G401 (cell line): ENCODE measurements around the gene SENP2. TPM values are rescaled to one million over a fixed set of nuclear protein-coding genes. Genes with fewer than 3 reads are reported as not detected.
"Not testable (repeated sequence)": the region's sequence is repeated elsewhere in the genome, so short reads cannot be mapped to it uniquely, and the experiment has no call there.

Experiments
- DNase-seq: peaks from one replicate; pipeline ENCODE4 v3.0.0-alpha.2; 2015; ENCODE audit warnings: low spot score
- in situ Hi-C: cut with HindIII; loops from 2 replicates; pipeline ENCODE4 v1.10.0; 2016; ENCODE audit warnings: low sequenced_read_pairs, mixed read lengths
- total RNA-seq: library from RNA; depleted of rRNA; stranded (reverse); fragments of >200 nt; shearing (Covaris generic); gene quantifications from 2 replicates; pipeline ENCODE4 v1.2.3, GENCODE V29; 2014; rRNA removed

The SENP2 gene
- total RNA-seq: 8.5 and 25.4 TPM in 2 replicates

- in situ Hi-C loops: no loop called here
- DNase-seq: peak; percentile 100
Observed at GRCh38 chr3:185585859-185586685, at the start of gene SENP2. Gene SENP2, plus strand, starts transcription at chr3:185586295. Its CDS starts 119 bp downstream, at chr3:185586414.

GRCh38 chr3:185537369-185537970 is 48.6 kb upstream of the SENP2 start:
- in situ Hi-C loops: no loop called here
- DNase-seq: no peak

GRCh38 chr3:185539934-185540333 is 46.2 kb upstream of the SENP2 start:
- in situ Hi-C loops: no loop called here
- no peak for DNase-seq

GRCh38 chr3:185540695-185541094 is 45.4 kb upstream of the SENP2 start:
- in situ Hi-C loops: no loop called here
- no peak for DNase-seq

- DNase-seq: peak; percentile 49
- in situ Hi-C loops: no loop called here
Observed at GRCh38 chr3:185549122-185549521, 37.0 kb upstream of the SENP2 start.

- in situ Hi-C loops: no loop called here
Observed at GRCh38 chr3:185549651-185550111, 36.4 kb upstream of the SENP2 start.

GRCh38 chr3:185552358-185552877 is 33.7 kb upstream of the SENP2 start, which contains the start of gene LIPH:
Gene LIPH, minus strand, starts transcription at chr3:185552588. Its CDS starts 117 bp downstream, at chr3:185552471.
- in situ Hi-C loops: no loop called here

More at GRCh38 chr3:185549651-185550111, 36.4 kb upstream of the SENP2 start:
- no peak for DNase-seq

GRCh38 chr3:185555101-185555501 is 31.0 kb upstream of the SENP2 start:
- no peak for DNase-seq
- in situ Hi-C loops: no loop called here

More at GRCh38 chr3:185552358-185552877, 33.7 kb upstream of the SENP2 start, which contains the start of gene LIPH:
- DNase-seq: no peak

GRCh38 chr3:185555860-185556347 is 30.2 kb upstream of the SENP2 start:
- no peak for DNase-seq
- in situ Hi-C loops: no loop called here

- in situ Hi-C loops, DNase-seq: not testable (repeated sequence)
Observed at GRCh38 chr3:185556640-185557039, 29.5 kb upstream of the SENP2 start.

GRCh38 chr3:185558395-185558794 is 27.7 kb upstream of the SENP2 start:
- in situ Hi-C loops: no loop called here
- no peak for DNase-seq

GRCh38 chr3:185559706-185560090 is 26.4 kb upstream of the SENP2 start:
- in situ Hi-C loops: no loop called here
- no peak for DNase-seq

- DNase-seq: no peak
- in situ Hi-C loops: no loop called here
Observed at GRCh38 chr3:185560676-185561075, 25.4 kb upstream of the SENP2 start.

GRCh38 chr3:185561374-185561943 is 24.6 kb upstream of the SENP2 start:
- in situ Hi-C loops: no loop called here
- DNase-seq: no peak

- in situ Hi-C loops: no loop called here
- DNase-seq: no peak
Observed at GRCh38 chr3:185561958-185562357, 24.1 kb upstream of the SENP2 start.

- no peak for DNase-seq
- in situ Hi-C loops: no loop called here
Observed at GRCh38 chr3:185572183-185572582, 13.9 kb upstream of the SENP2 start.

GRCh38 chr3:185575108-185575869 is 10.8 kb upstream of the SENP2 start:
- in situ Hi-C loops: not testable (repeated sequence)

GRCh38 chr3:185582236-185582635 is 3.9 kb upstream of the SENP2 start:
- DNase-seq: no peak
- in situ Hi-C loops: no loop called here

More at GRCh38 chr3:185575108-185575869, 10.8 kb upstream of the SENP2 start:
- peak; percentile 38 for DNase-seq

GRCh38 chr3:185582871-185583270 is 3.2 kb upstream of the SENP2 start:
- no peak for DNase-seq
- in situ Hi-C loops: no loop called here
